GM18951 (cell line): ENCODE data around the gene CAMTA1.

Experiments
- POLR2A ChIP-seq: IDR thresholded peaks from 4 replicates; pipeline ENCODE4 v1.6.1; 2011; ENCODE audit warnings: mild to moderate bottlenecking; ENCODE audit not compliant: insufficient read length, insufficient read depth; ENCODE audit errors: extremely low read depth
- in situ Hi-C: fragments of 300-500 bp; cut with MboI; formaldehyde crosslinking; loops from one replicate; pipeline ENCODE4 v1.12.0; 2022; ENCODE audit warnings: low sequenced_read_pairs, mixed read lengths, inconsistent platforms; ENCODE audit not compliant: unreplicated experiment

Gene CAMTA1

DNA sequence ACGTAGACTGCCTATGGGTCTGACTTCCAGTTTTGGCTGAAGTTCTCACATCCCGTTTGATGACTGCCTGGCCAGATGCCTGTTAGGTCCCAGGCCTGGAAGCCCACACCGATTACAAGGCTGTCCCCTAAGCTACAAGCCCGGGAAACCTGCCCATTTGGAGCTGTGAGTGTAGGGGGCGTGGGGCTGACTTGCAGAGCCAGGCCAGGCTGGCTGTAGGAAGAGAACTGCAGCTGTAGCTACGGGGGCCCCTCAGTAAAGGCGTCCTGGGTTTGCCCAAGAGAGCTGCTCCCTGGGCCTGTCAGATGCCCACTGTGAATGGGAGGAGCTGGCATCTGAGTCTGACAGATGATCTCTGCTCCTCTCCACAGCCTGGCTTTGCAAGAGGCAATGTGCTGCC, 199.7 kb downstream of the CAMTA1 start:
- in situ Hi-C loops = no loop called here
- no peak for TF ChIP-seq POLR2A

DNA sequence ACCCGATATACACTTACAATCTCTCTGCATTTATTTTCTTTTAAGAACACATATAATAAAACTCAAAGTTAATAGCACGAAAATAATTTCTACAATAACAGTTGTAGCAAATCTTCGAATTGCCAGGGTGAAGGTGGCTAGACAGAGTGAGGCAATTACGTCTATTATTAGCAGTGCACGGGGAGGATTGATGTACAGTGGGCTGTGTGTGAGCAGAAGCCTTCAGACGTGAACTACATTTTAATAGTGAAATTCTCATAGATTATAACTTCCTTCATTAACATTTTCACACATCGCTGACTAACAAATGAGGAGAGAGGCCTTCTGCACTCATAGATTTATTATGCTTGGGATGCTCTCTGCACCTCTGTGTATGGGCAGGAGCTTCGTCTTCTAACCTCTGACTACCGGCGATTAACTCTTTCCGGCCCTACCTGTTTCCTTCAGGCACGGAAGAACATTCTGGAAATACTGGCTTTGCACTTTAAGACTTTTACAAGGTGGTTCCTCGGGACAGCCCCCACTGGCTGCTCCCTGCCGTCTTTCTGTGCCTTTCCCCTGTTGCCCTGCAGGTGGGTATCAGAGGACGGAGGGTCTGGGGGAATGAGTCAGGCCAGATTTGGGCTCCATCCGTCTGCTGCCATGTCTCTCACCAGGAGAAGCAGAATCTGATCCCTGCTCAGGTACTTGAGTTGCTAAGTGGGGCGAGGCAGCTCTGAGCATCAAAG, 200.5 kb downstream of the CAMTA1 start:
- TF ChIP-seq POLR2A = no peak
- in situ Hi-C loops = no loop called here

DNA sequence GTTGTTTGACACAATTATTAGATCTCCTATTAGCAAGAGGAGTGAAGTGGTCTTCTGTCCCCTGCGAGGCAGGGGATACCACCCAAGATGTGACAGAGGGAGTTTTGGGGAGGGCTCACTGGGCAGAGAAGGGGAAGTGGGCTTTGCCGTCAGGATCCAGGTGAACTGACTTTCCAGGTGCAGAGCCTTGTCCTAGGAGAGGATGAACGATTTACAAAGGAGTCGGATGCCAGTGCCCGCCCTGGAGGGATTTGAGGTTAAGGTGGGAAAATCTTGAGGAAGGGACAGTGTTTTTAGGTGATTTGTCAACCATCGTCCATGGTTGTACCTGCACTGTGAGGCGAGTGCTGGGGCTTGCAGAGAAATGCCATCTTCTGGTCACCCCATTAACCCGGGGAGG, 201.0 kb downstream of the CAMTA1 start:
- no peak for TF ChIP-seq POLR2A
- in situ Hi-C loops = no loop called here

- in situ Hi-C loops = no loop called here
- TF ChIP-seq POLR2A = no peak
Observed at GRCh38 chr1:6987940-6988339, 202.7 kb downstream of the CAMTA1 start.

DNA sequence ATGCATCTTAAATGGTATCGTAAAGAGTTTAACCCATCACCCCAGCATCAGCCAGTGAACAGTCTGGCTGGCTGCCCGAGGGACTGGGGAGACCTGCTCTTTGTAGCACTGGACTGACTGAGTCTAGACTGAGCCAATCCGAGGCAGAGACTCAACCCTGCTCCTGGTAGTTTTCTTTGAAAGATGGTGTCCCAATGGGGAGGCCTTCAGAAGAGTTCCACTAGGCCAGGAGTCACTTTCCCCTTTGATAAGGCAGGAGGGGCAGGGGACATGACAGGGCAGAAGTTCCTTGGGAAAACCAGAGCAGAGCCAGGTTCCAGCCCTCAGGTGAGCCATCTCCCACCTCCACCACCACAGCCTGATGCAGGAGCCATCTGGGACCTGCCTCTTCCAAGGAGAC, 203.5 kb downstream of the CAMTA1 start:
- in situ Hi-C loops = no loop called here
- no peak for TF ChIP-seq POLR2A

DNA sequence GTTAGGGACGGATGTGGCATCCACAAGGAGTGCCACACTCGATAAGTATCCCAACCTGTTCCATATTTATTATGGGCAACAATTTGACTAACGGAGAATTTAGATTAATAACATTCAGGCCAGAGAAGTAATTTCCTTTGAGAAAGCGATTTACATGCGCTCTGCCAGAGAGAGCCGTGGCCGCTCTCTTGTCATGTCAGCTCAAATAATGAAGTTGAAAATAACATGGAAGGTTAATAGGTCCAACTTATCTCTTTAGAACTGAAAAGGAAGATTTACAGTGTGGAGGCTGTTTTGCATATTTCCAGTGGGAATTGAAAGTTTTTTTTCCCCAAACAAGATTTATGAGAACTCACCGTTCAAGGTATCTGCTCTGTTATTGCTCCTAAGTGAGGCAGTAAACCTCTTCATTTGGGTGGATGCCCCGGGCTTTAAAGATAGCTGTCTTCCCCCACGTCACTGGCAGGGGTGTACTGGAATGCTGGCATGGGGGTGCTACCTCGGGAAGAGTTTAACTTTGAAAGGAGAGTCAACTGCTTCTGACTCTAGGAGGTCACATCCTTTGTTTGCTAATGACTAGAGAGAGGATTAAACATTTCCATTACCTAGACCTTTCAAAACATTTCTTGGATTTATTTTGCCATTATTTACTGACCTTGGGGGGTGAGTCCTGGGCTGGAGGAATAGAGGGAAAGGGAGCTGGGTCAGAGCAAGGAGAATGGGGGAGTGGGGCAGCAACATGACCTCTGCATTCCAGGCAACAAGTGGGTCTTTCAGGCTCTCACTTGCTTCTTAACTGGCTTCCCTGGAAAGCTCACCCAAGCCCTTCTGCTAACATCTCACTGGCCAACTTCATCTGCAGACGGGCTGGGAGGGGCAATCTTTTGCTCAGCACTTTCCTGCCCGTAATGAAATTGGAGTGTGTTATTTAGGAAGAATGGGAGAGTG, 204.2 kb downstream of the CAMTA1 start:
- TF ChIP-seq POLR2A = no peak
- in situ Hi-C loops = no loop called here

DNA sequence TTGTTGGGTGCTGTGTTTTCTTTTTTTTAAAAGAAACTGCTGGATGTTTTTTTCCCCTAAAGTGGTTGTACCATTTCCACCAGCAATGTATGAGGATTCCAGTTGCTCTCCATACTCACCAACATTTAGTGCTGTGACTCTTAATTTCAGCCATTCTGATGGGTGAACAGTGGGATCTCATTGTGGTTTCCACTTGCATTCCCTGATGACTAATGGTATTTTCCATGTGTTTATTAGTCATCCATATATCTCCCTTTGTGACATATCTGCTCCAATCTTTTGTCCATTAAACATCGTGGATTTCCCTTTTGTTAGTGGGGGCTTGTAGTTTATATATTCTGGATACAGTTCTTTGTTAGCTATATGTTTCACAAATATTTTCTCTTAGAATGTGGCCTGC, 206.0 kb downstream of the CAMTA1 start:
- in situ Hi-C loops = no loop called here
- TF ChIP-seq POLR2A = no peak

DNA sequence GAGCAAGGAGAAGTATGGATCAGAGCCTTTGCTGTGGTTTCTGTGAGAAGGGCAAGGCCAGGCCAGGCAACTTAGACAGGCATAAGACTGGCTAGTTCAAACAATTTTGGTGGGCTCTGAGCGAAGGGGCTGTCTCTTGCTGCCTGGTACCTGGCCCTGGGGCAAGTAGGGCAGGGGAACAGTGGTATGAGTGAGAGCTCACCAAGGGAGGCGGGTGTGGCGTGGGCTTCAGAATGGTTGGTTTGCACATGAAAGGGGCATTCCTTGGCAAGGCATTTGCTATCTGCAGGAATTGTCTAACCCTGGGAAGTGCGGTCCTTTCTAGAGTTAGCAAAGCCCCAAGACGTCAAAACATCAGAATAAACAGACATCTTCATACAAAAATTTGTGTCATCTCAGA, 210.5 kb downstream of the CAMTA1 start:
- in situ Hi-C loops = no loop called here
- no peak for TF ChIP-seq POLR2A

DNA sequence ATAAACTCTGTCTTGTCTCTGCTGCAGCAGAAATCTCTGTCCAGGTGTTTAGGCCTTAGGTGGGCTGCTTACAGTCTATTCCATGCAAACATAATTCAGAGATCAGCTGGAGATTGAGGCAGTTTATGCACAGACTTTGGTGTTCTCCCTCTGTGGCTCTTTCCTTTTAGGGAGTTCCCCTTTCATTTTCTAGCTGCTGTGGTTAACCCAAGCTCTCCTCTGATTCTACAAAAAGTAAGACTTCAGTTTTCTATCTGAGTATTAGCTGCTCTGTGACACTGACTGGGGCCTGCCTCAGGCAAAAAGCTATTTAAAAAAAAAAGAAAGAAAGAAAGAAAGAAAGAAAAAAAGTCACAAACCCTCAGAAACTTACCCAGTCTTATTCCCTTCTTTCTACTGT, 211.1 kb downstream of the CAMTA1 start:
- in situ Hi-C loops = no loop called here
- no peak for TF ChIP-seq POLR2A

DNA sequence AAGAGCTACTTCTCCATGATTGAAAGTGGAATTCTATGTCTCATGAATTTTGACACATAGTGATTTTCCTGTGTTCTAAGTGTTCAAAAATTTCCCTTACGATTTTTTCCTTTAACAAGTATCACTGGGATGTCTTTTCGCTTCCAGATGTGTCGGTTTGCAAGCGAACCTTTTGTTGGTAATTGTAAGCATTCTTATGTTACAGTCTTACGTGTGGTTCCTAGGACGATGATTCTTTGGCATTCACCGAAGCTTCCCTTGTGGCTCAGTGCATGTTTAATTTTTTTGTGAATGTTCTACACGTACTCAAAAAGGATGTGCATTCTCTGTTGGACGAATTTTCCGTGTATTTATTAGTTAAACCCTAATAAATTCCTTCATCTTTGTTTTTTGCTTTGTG, 211.6 kb downstream of the CAMTA1 start:
- in situ Hi-C loops = no loop called here
- no peak for TF ChIP-seq POLR2A

GRCh38 chr1:6998267-6998666, 213.0 kb downstream of the CAMTA1 start:
- no peak for TF ChIP-seq POLR2A
- in situ Hi-C loops = no loop called here

DNA sequence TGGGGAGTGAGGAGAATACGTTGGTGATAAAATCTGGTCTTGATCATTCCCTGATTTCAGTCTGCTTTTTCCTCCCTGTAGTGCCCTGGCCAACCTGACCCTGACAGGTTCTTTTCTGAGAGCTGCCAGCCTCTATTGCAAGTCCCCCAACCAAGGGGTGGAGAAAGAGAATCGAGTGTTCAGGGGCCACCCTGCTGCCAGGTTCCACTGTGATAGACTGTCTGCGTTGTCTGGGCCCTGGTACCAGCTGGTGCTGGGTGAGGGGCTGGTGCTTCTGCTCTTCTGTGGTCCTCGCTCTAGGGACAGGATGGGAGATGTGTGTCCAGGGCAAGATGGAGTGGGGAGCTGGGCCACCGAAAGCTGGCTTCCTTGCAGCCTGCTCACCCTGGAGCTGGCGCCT, 214.6 kb downstream of the CAMTA1 start:
- in situ Hi-C loops = no loop called here
- no peak for TF ChIP-seq POLR2A

DNA sequence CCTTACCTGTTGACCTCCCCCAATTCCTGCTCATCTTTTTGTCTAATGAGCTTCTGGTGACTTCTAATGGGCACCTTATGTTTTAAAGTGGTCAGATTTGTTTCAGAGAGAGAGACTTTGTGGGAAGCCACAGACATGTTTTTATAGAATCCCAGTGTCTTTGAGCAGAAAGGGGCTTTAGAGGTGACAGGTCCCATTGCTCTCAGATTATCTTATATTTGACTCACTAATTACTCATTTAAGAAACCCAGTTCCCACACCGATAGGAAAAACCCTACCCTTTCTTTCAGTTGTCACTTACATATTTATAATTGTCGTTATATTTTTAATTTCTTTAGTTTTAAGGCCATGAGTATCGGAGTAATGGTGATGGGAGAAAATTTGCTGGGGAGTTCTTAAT, 215.5 kb downstream of the CAMTA1 start:
- no peak for TF ChIP-seq POLR2A
- in situ Hi-C loops = no loop called here

DNA sequence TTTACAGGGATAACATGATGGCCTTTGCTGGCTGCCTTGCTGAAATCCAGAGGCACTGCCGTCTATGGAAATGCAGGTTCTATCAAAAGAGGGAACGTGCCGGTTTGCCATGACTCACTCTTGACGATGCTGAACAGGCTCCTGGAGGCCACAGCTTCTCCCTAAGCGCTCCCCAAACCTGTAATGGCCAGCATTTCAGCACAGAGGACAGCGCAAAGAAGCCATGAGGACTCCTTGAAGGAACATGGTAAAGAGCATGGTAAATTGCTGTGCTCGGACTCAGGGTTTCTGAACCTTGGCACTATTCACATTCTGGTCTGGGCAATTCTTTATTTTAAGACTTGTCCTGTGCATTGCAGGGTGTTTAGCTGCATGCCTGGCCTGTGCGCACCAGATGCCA, 217.5 kb downstream of the CAMTA1 start:
- in situ Hi-C loops = no loop called here
- TF ChIP-seq POLR2A = no peak

DNA sequence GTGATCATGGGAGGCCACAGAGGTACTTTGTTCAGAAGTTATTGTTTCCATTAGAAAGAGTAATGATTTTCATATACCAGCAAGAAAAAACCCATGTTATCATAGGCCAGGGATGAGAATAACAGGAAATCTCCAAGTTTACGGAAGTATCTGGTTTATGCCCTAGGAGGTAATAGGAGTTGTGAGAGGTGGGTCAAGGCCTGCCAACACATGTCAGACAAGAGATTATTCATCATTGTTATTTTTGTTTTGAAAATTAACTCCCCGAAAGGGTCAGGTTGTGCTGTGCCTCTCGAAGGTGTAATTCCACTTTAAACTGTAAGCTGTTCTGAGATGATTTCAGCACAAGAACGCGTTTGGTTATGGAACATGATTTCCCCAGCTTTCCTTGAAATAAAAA, 218.4 kb downstream of the CAMTA1 start:
- no peak for TF ChIP-seq POLR2A
- in situ Hi-C loops = no loop called here
